NCI-H2196 (cell line): Measurements from ENCODE around the gene TRIM44.
A peak's percentile ranks its signal among the peaks of the same experiment; 100 is the strongest.
"Not testable (repeated sequence)": the region's sequence is repeated elsewhere in the genome, so short reads cannot be mapped to it uniquely, and the experiment has no call there.

Experiments used
- DNase-seq: peaks from one replicate; lab custom pipeline; 2025; ENCODE audit not compliant: unreplicated experiment; lab: John Stamatoyannopoulos, UW

The TRIM44 gene

DNA sequence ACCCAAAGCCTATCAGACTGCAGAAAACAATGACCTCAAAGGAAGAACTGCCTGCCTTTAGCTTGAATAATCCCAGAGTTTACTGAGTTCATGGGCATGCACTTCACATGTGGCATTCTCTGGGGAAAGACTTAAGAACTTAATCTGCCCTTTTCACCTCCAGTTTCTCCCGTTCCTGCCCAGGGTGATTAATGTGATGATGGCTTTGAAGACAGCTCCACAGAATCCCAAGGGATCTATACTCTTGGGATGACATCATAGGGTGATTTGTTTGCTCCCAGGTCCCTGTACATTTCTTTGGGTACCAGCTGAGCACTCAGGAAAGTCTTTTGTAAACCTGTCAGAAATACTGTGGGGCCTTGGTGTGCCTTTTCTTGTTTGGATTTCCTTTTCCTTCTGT lies 30.3 kb upstream of the TRIM44 start:
- DNase-seq, result no peak

DNA sequence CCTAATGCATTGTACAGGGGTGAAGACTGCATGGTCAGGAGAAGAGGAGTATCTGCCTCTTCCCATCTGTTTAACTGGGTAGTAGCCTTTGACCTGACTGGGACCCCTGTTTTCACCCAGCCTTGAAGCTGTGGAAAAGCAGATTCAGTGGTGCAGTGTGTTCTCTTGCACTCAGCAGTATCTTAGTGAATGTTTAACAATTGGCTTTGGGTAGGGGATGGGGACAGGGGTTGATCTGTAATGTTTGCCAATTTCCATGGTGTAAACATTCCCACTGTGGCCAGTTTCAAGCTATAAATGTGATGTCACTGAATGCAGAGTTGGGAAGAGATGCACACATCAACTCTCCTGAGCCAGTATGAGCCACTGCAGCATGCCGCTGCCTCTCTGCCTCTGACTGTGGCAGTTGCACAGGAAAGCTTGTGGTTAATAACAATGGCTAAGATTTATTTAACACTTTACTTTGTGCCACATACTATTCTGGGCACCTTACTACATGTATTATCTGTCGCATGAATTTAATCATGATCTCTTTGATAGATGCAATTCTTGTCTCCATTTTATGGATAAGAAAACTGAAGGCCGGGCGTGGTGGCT lies 28.6 kb upstream of the TRIM44 start:
- no peak for DNase-seq

DNA sequence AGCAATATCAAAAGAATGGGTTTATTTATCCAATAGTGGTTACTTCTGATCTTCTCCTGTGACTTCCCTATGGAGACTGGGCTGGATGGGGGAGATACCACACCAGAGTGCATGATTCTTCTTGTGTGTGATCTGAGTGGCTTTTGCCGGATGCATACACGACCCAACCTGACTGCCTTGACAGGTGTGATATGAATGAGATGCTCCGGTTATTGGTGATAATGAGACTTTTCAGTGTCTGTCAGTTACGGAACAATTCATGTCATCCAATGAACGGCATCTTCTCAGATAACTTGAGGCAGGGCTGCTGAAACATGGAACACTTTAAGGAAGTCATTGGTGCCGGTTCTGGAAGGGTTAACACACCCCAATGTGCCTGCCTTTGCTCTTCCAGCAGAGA lies 26.6 kb upstream of the TRIM44 start:
- no peak for DNase-seq

DNA sequence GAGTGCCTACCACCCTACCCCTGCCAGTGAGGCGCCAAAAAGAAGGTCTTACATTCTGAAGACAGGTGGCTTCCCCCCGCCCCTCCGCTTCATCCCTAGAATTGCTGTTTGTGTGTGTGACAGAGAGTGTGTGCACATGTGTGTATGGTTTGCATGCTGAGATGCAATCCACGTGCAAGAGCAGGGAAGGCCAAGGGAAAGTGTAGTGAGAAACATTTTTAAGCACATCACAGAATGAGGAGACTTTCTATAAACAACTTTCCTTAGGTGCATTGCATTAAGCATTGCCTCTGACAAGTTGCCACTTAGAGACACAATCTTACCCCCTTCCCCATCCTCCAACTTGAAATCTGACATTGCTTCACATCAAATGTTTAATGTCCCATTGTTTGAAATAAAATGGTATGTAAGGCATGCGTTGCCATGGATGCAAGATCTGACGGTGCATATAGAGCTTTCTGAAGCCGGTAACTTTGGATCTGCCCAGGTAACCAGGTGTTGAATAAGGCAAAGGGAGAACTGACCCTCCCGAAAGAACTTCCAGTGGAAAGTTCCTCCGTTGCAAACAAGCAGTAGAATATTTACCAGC lies 22.9 kb upstream of the TRIM44 start:
- no peak for DNase-seq

- DNase-seq, result no peak
Observed at GRCh38 chr11:35641171-35641897, 21.2 kb upstream of the TRIM44 start.

GRCh38 chr11:35641964-35642363 lies 20.6 kb upstream of the TRIM44 start:
- DNase-seq, result no peak

DNA sequence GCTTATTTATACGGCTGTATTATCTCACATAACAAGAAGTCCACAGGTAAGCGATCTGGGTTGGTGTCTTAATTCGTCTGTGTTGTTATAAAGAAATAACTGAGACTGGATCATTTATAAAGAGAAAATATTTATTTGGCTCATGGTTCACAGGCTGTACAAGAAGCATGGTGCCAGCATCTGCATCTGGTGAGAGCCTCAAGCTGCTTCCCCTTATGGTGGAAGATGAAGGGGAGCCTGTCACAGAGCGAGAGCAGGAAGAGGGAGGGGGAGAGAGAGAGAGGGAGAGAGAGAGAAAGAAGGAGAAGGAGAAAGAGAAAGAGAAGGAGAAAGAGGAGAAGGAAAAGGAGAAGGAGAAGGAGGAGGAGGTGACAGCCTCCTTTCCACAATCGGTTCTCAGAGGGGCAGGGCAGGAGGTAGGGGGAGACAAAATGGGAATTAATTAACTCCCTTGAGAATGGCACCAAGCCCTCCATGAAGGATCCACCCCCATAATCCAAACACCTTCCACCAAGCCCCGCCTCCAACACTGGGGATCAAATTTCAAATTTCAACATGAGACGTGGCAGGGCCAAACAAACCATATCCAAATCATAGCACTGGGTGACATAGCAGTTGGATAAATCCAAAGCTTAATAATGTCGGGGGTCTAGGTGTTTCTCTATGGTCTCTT lies 15.0 kb upstream of the TRIM44 start:
- DNase-seq, result no peak

DNA sequence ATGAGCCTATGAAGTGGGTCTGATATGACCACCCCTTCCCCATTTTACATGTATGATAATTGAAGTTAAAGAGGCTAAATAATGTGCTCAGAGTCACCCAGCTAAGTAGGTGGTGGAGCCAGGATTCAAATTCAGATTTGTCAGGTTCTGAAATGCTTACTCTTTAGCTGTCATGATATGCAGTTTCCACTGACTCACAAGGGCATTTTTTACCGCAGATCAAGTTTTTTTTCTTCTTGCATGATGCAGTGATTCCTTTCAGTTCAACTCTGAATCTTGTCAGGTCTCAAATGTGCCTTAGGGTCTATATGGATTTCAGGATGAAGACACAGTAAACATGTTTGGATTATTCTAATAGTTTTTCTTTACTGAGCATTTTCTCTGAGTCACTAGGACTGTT lies 12.6 kb upstream of the TRIM44 start:
- DNase-seq, result no peak

DNA sequence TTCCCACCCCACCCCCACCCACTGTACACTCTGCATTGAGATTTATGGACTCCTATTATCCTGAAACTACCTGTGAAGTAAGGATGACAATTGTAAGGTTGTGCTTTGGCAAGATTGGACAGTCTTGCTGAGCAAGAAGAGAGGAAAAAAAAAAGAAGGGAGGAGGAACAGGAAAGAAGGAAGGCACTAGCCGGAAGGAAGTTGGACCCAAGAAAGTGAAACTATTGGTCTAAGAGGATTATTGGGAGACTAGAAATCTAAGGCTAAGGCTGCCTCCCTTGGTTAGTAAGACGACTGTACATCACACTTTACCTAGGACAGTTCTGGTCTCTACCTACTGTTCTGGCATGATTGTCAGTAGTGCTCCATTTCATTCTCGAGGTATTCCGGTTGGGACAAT lies 12.1 kb upstream of the TRIM44 start:
- DNase-seq, result no peak

DNA sequence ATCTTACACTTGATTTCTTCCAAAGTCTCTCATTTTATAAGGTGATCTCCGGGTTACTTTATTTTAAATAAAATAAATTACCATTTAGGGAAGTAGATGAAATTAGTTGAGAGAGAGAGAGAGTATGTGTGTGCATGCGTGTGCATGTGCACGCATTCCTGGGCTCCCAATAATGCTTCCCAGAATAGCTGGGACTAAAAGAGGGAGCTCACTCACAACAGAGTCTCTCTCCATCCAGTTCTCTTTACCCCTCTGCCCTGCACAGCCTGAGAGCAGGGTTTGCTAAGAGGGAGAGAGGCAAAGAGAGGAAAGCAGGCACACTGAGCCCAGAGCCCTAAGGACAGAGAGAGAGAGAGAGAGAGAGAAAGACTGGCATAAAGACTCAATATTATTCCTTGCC lies 11.3 kb upstream of the TRIM44 start:
- no peak for DNase-seq

DNA sequence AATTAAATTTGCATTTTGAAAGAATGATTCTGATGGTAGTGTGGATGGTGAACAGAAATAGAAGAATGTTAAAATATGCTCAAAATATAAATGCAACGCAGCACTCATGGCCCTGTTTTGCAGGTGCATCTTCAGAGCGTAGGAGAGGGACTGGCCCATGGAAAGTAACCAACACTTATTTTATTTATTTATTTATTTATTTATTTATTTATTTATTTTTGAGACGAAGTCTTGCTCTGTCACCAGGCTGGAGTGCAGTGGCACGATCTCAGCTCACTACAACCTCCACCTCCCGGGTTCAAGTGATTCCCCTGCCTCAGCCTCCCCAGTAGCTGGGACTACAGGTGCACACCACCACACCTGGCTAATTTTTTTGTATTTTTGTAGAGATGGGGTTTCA lies 9.8 kb upstream of the TRIM44 start:
- not testable (repeated sequence) for DNase-seq

DNA sequence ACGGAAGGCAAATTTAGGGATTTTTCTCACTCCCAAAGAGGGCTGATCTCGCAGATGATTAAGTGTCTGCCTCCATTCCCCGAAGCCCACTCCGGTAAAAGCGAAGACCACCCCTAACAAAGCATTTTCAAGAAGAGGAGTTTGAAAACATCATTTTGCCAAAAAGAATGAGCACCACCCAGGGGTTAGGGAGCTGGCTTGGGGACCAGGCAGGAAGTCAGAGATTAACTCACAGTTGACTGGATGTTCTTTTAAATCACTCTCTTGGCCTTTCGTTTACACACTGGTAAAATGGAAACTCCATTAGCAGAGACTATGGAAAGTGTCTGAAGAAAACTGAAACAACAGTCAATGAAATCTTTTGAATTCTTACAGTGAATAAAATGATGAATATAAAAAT lies 7.9 kb upstream of the TRIM44 start:
- no peak for DNase-seq

- no peak for DNase-seq
Observed at GRCh38 chr11:35655254-35655653, 7.3 kb upstream of the TRIM44 start.

DNA sequence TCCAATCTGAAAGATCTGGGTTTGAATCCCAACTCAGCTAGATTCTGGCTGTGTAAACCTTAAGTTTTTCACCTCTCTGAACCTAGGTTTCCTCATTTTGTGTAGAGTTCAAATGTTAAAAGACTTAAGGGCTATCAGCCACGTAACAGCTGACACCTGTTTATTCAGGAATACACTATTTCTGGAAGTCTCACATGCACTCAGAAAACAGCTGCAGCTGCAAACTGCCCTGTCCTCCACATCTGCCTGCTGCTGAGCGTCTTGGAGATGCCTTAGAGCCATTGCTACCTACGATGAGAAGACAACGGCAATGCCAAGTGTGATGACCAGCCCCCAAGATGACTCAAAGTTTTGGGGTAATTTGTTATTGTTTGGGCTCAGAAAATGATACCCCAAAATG lies 6.7 kb upstream of the TRIM44 start:
- no peak for DNase-seq

- no peak for DNase-seq
Observed at GRCh38 chr11:35658020-35658948, 4.3 kb upstream of the TRIM44 start.

- no peak for DNase-seq
Observed at GRCh38 chr11:35661534-35661933, 1.0 kb upstream of the TRIM44 start.

- DNase-seq, result peak; percentile 51
Observed at GRCh38 chr11:35662061-35662648, 420 bp upstream of the TRIM44 start.

GRCh38 chr11:35663408-35663702 lies 780 bp downstream of the TRIM44 start:
- no peak for DNase-seq

- DNase-seq, result no peak
Observed at GRCh38 chr11:35664977-35665441, 2.4 kb downstream of the TRIM44 start.

GRCh38 chr11:35667257-35667656 lies 4.7 kb downstream of the TRIM44 start:
- no peak for DNase-seq

DNA sequence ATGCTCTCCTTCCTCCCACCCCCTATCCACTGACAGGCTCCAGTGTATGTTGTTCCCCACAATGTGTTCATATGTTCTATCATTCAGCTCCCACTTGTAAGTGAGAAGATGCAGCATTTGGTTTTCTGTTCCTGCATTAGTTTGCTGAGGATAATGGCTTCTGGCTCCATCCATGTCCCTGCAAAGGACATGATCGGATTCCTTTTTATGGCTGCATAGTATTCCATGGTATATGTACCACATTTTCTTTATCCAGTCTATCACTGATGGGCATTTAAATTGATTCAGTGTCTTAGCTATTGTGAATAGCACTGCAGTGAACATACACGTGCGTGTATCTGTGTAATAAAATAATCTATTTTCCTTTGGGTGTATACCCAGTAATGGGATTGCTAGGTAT lies 5.8 kb downstream of the TRIM44 start:
- not testable (repeated sequence) for DNase-seq
